ENCODE data around the gene KLF6.

The KLF6 gene

DNA sequence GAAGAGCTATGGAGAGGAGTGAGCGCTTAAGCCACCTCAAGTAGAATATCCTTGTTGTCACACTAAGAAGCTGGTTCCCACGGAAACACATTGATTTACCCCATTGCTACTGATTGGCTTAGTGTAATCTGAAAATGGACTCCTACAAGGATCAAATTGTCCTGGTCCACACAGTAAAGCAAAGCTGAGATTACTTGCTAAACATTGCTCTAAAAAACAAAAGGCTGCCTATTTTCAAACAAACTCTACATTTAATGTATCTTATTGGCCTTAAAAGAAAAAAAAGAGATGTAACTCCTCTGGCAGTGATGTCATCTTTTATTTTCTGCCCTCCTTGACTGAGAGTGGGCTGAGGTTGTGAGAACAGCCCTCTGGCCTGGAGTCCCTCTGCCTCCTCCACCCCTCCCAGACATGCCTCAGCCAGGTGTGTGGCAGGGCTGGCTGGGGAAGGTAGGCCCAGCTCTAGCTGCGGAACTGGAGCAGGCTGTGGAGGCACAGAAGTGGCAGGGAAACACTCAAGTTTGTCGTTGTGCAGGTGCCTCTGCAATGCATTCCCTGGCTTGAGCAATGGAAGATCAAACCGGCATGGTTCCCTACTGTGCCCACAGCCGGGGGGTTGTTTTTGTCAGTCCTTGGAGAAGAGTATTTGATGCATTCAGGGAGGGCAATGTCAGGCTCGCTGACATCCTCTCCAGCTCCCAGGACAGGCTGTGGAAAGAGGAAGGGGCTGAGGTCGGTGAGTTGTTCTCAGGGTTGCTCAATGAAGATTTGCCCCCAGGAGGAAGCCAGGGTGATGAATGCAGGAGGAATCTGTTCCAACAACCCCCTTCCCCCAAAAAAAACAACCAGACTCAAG lies 9.1 kb downstream of the KLF6 start:
- no peak for DNase-seq (ENCODE audit: low read depth in 3 of 3, low spot score in 1 of 3)

DNA sequence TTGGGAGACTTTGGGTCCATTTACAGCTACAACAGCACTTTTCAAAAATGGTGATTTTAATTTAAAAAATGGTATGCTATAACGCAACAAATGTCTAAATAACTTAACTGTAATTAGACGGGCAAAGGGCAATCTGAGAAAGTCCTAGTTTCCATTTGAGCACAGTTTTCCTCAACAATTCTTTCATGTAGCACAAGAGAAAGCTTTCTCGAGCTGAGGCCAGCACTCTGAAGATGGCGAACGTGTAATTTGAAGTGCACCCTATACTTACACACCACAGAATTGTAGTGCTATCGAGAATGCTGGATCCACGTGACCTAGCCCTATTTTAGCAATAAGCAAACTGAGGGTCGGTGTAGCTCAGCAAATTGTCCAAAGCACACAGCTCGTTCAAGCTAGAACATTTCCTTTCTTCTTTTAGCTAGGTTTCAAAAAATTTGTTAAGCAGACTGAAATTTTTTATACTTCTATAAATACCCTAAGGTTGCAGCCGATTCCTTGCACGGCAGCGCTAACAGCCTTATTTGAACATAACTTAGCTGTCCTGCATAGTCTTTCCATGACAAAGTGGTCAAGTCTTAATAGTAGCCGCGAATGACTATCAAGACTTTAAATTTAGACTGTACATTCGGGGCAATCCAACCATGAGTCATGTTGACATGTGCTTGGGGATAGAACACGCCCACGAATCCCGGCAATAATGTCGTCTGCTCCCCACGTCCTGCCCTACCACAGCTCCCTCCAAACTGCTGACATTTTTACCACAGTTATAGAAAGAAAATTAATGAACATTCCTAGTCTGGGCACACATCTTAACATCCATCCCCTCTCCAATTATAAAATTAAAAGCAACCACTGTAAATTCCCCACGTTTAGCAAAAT lies 10.0 kb downstream of the KLF6 start:
- no peak for DNase-seq (ENCODE audit: low read depth in 3 of 3, low spot score in 1 of 3)

DNA sequence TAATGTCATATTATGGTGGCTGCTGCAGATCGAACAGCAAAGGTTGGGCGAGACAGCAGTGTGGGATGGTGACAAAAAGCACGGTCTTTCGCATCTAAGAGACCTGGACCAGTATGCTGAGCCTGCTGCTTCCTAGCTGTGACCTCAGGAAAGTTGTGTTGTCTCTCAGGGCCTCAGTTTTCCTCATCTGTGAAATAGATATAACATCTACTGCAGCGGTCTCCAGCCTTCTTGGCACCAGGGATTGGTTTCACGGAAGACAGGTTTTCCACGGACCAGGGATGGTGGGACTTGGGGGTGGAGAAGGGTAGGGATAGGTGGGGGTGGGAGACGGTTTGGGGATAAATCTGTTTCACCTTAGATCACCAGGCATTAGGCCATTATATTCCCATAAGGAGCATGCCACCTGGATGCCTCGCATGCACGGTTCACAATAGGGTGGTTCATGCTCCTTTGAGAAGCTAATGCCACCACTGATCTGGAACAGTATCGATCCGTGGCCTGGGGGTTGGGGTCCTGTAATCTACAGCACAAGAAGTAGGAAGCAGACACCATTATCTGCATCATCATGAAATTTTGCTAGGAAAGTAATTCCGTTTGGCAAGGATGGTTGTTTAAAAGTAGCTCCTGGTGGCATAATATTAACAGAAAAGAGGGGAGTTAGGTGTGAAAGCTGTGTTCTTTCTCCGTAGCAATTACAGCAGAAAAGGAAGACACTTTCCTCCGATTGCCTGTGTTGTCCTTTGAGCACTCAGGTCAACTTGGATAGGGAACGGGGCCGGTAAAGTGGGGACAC lies 10.8 kb downstream of the KLF6 start:
- DNase-seq (ENCODE audit: low read depth in 3 of 3, low spot score in 1 of 3) = no peak

DNA sequence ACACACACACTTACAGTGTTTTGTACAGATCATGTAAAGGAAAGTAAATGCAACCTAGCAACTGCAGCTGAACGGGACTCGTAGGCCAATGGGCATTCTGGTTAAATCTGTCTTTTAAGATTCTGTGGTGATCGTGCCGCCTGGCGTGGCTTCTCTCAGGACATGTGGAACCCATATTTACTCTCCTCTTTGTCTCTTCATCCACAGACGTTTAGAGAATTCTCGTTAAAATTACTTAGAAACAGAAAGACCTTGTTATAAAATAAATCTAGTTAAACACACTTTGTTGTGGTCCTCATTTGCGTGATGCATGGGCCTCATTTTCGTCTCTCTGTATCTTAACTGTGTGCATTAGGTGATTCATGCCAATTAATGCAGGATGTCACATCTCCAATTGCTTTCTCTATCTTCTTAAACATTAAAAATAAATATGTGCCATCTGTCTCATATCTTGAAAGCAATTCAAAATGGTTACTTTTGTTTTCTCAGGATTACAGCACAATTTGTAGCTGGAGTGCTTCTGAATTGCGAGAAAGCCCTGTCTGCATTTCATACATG lies 11.5 kb downstream of the KLF6 start:
- DNase-seq (ENCODE audit: low read depth in 3 of 3, low spot score in 1 of 3) = no peak

DNA sequence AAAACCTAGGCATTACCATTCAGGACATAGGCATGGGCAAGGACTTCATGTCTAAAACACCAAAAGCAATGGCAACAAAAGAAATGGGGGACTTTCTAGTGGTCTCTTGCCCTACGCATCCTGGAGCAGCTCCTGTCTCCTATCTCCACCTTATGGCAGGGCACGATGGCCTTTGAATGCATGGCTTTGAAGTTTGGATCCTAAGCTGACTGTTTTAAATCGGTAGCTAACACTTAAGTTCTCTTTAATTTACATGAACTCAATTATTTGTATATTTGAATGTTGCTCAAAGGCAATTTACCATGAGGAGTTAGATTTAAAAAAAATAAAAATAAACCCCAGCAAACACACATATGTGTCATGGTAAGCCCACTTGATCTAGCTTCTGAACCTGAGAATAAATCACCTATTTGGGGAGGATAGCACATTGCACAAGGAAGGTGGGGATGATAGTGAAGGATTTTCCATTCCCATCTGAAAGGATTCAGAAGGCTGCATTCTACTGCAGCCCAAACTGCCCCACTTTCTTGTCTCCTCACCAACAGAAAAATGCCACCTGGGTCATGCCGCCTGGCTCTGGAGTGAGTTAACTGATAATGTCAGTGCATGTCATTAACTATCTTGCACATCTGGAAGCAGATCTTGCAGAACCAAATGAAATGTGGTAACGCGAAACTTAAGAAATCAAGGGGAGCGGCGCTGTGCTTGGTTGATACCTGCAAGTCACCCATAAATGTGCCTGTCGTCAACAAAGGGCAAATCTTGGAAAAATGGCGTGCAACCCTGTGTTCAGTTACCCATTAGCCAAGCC lies 12.4 kb downstream of the KLF6 start:
- DNase-seq (ENCODE audit: low read depth in 3 of 3, low spot score in 1 of 3) = no peak

DNA sequence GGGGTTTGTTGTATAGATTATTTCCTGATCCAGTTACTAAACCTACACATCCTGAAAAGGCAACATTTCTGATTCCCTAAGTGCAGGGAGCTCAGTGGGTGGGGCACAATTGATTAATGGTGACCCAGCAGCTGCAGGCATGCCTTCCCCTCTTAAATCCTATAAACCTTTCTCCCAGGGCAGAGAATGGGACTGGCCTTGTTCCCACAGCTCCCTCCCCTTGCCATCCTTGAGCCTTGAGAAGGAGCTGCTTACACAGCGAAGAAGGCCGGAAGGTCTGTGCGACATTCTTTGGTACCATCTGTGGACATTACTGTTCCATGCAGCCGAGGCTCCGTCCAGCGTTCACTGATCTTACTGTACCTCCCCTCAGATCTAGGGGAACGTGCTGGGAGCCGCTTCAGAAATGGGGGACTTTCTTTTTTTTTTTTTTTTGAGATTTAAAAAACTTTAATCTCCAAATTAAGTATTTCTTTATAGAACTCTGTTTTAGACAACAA lies 14.3 kb downstream of the KLF6 start:
- no peak for DNase-seq (ENCODE audit: low read depth in 3 of 3, low spot score in 1 of 3)

DNA sequence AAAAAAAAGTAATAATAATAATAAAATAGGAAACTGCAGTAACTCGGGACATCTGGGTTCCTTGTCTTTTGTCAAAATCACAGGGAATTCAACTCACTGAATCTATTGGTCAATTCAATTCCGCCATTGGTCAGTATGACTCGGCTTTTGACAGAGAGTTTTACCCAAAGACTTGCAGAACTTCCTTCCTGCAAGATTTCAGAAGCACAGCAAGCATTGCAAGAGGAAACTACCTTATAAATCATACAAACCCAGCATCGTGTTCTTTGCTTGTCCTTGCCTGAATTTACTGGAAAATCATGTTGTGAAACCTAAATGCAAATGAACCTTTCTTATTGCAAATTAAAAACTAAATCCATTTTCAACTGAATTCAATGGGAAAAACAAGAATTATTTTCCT lies 15.5 kb downstream of the KLF6 start:
- no peak for DNase-seq (ENCODE audit: low read depth in 3 of 3, low spot score in 1 of 3)

DNA sequence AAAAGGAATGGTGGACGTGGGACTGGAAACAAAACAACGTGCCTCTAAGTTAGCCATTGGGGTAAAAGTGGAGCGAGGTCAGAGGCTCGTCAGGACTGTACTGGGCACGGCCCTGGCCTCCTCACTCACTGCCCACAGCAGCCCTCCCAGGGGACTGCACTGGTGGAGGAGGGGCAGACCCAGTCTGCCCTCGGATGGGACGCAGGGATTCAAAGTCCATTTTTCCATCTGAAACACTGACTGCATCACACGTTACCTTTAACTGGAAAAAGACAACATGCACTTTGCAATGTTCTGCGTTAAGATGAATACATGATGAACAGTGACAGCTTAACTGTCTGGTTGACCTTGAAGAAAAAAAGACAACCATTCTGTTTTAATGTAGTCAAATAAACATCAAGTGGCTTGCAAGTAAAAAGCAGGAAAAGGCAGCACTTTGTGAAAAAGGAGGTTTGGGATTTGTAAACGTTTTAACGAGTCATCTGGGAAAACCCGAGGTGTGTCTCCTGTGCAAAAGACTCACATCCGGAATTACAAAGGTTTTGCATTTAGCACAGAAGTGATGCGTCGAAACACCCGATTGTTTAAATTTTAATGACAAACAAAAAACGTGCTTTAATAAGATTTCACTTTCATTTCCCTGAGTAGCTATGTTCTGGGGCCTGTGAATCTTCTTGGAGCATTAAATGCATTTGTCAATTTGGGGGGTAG lies 18.8 kb downstream of the KLF6 start:
- DNase-seq (ENCODE audit: low read depth in 3 of 3, low spot score in 1 of 3) = no peak

DNA sequence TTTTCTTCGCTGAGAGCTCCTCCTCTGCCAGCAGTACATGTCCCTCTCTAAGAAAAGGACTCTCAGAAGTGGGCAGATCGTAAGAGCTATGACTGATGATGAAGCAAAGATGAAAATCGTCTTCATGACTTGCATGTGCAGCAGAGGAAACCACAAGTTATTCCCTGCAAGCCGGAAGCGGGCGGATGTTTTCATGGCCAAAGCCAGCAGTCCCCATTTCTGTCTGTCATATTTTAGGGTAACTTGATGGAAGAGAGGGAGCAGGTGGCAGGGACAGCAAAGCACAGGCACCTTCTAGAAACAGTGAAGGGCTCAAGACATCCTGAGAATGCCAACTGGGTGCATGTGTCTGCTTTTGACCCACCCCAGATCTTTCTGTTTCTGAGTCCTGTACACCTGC lies 19.9 kb downstream of the KLF6 start:
- no peak for DNase-seq (ENCODE audit: low read depth in 3 of 3, low spot score in 1 of 3)

DNA sequence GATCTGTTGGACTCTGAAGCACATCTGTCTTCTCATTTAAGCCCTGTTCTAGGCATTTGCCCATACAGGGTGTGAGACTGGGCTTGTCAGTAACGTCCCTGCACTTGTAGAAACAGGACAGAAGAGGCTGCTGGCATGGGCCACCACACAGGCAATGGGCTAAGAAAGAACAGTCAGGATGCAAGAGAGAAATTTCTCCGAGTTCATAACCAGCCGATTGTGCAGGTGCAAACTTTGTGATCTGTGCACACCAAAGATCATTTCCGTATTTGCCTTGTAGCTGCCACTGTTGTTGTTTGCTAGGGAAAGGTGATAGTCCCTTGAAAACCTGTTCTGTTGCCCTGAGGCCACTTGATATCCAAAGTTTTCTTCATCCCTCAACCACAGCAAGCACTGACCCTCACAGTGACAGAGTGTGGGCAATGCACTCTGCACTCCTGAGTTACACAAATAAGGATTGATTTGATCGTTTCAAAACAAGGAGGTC lies 20.3 kb downstream of the KLF6 start:
- no peak for DNase-seq (ENCODE audit: low read depth in 3 of 3, low spot score in 1 of 3)

DNA sequence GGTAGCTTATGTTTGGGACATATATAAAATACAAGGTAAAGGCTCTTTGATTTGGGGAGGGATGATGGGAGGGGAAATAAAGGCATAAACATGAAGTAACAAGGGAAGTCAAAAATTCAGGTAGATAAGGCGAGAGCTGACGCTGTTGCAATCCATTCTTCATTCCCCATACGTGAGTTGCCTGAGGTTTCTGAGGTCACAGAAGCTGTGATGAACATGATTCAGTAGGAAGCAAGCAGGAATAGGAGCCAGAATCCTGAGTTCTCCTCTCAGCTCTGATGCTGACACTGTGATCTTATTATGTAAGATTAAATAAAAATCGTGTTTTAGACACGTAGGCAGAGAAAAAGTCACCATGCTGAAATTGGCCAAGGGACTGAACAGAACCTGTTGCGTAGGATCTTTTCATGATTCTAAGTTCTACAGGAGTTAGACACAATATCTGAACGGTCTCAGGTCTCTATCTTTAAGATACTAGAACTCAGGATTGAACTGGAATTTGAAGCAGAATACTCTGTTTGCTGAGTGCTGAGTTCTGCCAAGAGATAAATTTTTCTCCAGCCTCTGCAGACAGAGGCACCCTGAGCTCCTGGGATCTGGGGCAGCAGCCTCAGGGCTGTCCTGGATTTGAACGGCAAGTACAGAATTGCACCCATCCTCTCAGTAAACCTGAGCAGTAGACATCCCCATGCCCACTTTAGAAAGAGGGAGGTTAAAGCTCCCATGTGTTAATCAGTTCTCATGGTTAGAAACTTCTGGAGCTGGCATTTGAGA lies 21.0 kb downstream of the KLF6 start:
- DNase-seq (ENCODE audit: low read depth in 3 of 3, low spot score in 1 of 3) = no peak

DNA sequence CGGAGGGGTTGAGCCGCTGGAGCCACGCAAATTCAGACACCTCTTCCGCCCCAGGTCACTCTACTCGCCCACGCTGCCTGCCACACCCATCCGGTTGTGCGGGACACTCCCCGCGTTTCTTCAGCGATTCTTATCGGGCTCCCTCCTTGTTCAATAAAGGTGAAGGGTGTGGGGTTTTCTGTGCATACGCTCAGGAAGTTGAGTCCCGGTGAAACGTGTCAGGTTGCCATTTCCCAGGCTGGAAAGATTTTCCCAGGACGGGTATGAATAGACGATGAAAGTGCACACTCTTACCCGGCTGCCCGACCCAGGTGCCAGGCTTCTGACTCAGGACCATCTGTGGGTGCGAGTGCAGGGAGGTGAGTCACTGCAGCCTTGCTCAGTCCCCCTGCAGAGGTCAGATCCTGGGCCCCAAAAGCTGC lies 22.0 kb downstream of the KLF6 start:
- DNase-seq (ENCODE audit: low read depth in 3 of 3, low spot score in 1 of 3) = no peak

DNA sequence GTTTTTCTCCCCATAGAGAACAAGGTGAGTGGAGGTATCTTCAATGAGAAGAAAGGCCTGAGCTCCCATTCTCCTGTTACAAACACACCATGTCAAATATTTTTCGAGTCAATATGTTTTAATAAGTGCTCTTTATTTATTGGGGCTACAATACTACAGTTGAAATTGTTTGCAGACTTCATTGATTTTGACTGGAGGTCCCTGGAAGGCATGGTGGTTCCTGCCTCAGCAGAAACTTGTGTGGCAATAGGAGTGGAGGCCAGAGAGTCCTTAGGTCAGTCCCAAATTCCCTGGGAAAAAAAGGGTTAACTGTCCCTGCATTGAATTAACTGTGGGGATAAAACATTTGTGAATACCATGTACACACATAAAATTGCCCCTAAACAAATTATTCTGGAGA lies 22.7 kb downstream of the KLF6 start:
- DNase-seq (ENCODE audit: low read depth in 3 of 3, low spot score in 1 of 3) = no peak

DNA sequence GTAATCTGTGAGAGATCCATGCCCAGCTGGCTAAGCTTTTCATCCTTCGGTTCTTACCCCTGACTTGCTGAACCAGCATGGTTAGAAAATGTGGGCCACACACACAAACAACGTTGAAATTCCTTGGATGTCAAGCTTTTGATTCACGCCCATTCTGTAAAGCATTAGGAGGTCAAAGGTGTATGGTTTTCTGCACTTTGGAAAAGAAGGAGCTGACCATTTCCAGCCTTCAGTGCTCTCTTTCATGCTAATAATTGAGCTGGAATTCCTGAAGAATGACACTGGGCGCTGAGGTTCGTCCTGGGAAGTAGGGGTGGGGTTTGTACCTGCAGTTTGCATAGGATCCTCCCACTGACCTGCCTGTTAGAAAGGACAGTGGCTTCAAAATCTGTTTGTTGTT lies 23.1 kb downstream of the KLF6 start:
- DNase-seq (ENCODE audit: low read depth in 3 of 3, low spot score in 1 of 3) = no peak

DNA sequence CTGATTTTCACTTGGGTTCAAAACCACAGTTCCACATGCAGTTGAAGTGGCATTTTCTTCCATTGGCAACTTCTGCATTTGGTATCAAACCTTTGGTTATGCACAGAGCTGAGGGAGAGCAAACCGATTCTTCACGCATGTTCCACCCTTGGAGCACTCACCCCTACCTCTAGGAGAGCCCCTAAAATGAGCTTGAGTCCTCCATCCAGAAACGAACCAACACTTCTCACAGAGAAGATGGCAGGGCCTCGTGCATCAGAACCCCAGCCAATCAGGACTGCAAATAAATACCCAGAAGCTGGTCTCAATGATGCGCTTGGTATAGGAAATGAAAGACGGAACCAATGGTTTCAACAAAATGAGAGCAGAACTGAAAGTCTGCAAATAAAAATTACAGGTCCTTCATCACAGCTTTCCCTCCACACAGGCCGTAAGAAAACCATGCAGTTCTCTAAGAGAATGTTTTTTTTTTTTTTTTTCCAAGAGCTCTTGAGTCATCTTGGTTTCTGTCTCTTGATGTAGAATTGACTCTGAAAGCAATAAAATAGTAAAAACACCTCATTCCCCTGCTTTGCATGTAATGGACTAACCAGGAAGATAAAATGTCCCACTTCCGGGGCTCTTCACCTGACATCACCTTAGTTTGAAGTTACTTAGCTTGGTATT lies 23.9 kb downstream of the KLF6 start:
- DNase-seq (ENCODE audit: low read depth in 3 of 3, low spot score in 1 of 3) = no peak

DNA sequence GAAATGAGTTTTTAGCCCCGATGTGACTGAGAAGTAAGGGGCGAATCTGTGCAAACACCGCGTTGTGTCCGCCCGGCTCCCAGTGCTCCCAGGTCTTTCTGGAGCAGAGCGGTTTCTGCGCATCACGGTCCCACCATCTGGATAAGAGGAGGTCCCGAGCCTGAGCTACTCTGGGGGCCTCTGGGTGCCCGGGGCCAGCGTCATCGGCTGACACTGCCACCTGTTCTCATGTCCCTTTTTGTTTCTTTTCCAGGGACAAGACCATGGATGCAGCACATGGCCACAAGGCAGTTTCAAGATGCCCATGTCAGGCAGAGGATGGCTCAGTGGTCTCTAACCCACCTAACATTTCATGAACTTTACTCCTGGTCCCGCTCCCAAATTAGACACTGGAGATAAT lies 24.9 kb downstream of the KLF6 start:
- DNase-seq (ENCODE audit: low read depth in 3 of 3, low spot score in 1 of 3) = no peak

DNA sequence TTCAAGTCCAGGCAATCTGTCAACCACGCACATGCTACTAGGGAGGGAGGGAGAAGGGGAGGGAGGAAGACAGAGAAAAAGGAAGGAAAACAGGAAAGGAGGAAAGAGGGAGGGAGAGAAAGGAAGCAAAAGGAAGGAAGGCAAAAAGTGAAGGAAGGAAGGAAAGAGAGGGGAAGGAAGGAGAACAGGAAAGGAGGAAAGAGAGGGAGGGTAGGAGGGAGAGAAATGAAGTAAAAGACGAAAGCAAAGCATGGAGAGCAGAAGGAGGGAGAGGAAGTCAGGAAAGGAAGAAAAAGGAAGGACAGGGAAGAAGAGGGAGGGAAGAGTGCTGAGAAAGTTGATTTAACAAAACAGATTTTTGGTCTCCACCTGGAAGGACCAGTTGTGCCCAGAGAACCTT lies 25.6 kb downstream of the KLF6 start:
- DNase-seq (ENCODE audit: low read depth in 3 of 3, low spot score in 1 of 3) = no peak

DNA sequence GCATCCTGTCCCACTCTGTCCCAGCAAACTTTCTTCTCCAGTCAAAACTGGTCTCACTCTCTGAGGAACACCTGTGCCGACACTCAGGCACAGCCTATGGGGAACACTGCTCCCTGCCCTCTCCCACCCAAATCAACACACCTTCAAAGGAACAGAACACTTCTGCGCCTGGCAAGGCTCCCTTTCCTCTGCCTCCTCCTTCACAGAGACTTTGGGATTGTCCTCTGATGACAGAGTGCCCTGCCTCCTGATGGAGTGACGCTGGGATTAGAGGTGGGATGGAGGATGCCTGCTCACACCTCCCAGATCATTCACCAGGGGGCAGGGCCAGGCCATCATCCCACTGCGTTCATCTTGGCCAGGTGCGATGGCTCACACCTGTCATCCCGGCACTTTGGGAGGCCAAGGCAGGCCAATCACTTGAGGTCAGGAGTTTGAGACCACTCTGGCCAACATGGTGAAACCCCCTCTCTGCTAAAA lies 26.5 kb downstream of the KLF6 start:
- DNase-seq (ENCODE audit: low read depth in 3 of 3, low spot score in 1 of 3) = no peak

Data from stimulated activated CD4-positive, alpha-beta T cell treated with anti-CD3 and anti-CD28 coated beads, TNF-alpha, amount 100 ng/mL, for 1 hour (primary cell).